CD14-positive monocyte (primary cell): Measurements from ENCODE around the gene LIPN. TPM values are rescaled to one million over a fixed set of nuclear protein-coding genes. Genes with fewer than 3 reads are reported as not detected.

Experiments
- DNase-seq, 3 donors: peaks; one replicate each; pipeline ENCODE4 v3.0.0-alpha.2; 2011 to 2022
- H2AFZ ChIP-seq: 2 replicates; pipeline ENCODE4 v1.6.0; 2012; ENCODE audit warnings: mild to moderate bottlenecking, low read depth, low read length, inconsistent platforms; ENCODE audit not compliant: insufficient read depth, poor library complexity, severe bottlenecking
- H3K27ac ChIP-seq, 2 donors: 1 replicate in 1 of 2; 2 replicates in 1 of 2; pipeline ENCODE4 v1.5.1; 2012 to 2013; ENCODE audit warnings: low read length in 2 of 2, control low read depth in 1 of 2, inconsistent platforms in 1 of 2, low read depth in 1 of 2, mild to moderate bottlenecking in 1 of 2
- H3K27me3 ChIP-seq, 2 donors: one replicate each; pipeline versions ENCODE4 v1.6.0 to v1.6.1; 2011 to 2013; ENCODE audit warnings: low read length in 2 of 2; ENCODE audit not compliant: control insufficient read depth in 2 of 2, insufficient read depth in 2 of 2
- H3K36me3 ChIP-seq, 2 donors: replicated peaks in 1 of 2; 1 replicate in 1 of 2; 2 replicates in 1 of 2; pipeline versions ENCODE4 v1.5.1 to v1.6.1; 2012 to 2013; ENCODE audit warnings: low read length in 2 of 2, control low read depth in 1 of 2, inconsistent platforms in 1 of 2, mild to moderate bottlenecking in 1 of 2; ENCODE audit not compliant: insufficient read depth in 2 of 2, control insufficient read depth in 1 of 2
- H3K4me1 ChIP-seq, 2 donors: 1 replicate in 1 of 2; 2 replicates in 1 of 2; pipeline versions ENCODE4 v1.5.1 to v1.6.1; 2012 to 2013; ENCODE audit warnings: low read length in 2 of 2, control low read depth in 1 of 2, inconsistent platforms in 1 of 2, mild to moderate bottlenecking in 1 of 2, moderate library complexity in 1 of 2; ENCODE audit not compliant: insufficient read depth in 2 of 2, control insufficient read depth in 1 of 2
- H3K4me2 ChIP-seq: replicated peaks from 2 replicates; pipeline ENCODE3; 2012; ENCODE audit warnings: low read length, moderate library complexity, mild to moderate bottlenecking; ENCODE audit not compliant: poor library complexity, severe bottlenecking; ENCODE audit errors: extremely low read depth
- H3K4me3 ChIP-seq, 3 experiments: fragments of 200-600 bp in 1 of 3; sonication (generic) in 1 of 3; replicated peaks in 1 of 3; 1 replicate in 2 of 3; 2 replicates in 1 of 3; pipeline ENCODE4 v1.5.1; 2011 to 2013; ENCODE audit warnings: low read length in 3 of 3, mild to moderate bottlenecking in 3 of 3, control low read depth in 2 of 3, low read depth in 2 of 3, inconsistent platforms in 1 of 3, moderate library complexity in 1 of 3
- H3K79me2 ChIP-seq: 2 replicates; pipeline ENCODE4 v1.6.0; 2012; ENCODE audit warnings: mild to moderate bottlenecking, control low read depth, inconsistent platforms, low read length, moderate library complexity; ENCODE audit not compliant: insufficient read depth
- H3K9ac ChIP-seq: 2 replicates; pipeline ENCODE4 v1.6.0; 2017; ENCODE audit warnings: low read length, mild to moderate bottlenecking; ENCODE audit not compliant: insufficient read depth, poor library complexity, severe bottlenecking
- H3K9me3 ChIP-seq, 2 donors: replicated peaks in 1 of 2; 1 replicate in 1 of 2; 2 replicates in 1 of 2; pipeline versions ENCODE4 v1.5.1 to v1.6.1; 2012 to 2013; ENCODE audit warnings: low read length in 2 of 2, control low read depth in 1 of 2; ENCODE audit not compliant: control insufficient read depth in 1 of 2, insufficient read depth in 1 of 2
- H4K20me1 ChIP-seq: 2 replicates; pipeline ENCODE4 v1.6.0; 2012; ENCODE audit warnings: mild to moderate bottlenecking, low read length, control low read depth, moderate library complexity; ENCODE audit not compliant: insufficient read depth
- H3K27ac Mint-ChIP-seq, 7 donors: one replicate each; pipeline ENCODE4 v1.8.0; 2020; ENCODE audit warnings: mild to moderate bottlenecking in 7 of 7, mixed read lengths in 7 of 7, moderate library complexity in 6 of 7, inconsistent platforms in 2 of 7
- H3K27me3 Mint-ChIP-seq, 3 donors: one replicate each; pipeline ENCODE4 v1.8.0; 2021 to 2022; ENCODE audit warnings: low read depth in 3 of 3, mild to moderate bottlenecking in 3 of 3, mixed read lengths in 3 of 3, moderate library complexity in 3 of 3, inconsistent platforms in 1 of 3
- H3K36me3 Mint-ChIP-seq, 2 donors: one replicate each; pipeline ENCODE4 v1.8.0; 2020; ENCODE audit warnings: mixed read lengths in 2 of 2, inconsistent platforms in 1 of 2, mild to moderate bottlenecking in 1 of 2
- H3K4me1 Mint-ChIP-seq: one replicate; pipeline ENCODE4 v1.8.0; 2020; ENCODE audit warnings: mild to moderate bottlenecking, mixed read lengths
- H3K4me3 Mint-ChIP-seq, 2 donors: one replicate each; pipeline ENCODE4 v1.8.0; 2020; ENCODE audit warnings: mild to moderate bottlenecking in 2 of 2, mixed read lengths in 2 of 2, moderate library complexity in 1 of 2
- H3K9me3 Mint-ChIP-seq, 7 donors: one replicate each; pipeline ENCODE4 v1.8.0; 2020 to 2022; ENCODE audit warnings: mixed read lengths in 7 of 7, mild to moderate bottlenecking in 6 of 7, moderate library complexity in 6 of 7, inconsistent platforms in 2 of 7
- CTCF ChIP-seq: fragments of 200-600 bp; IDR thresholded peaks from one replicate; pipeline ENCODE4 v1.8.0; 2022; ENCODE audit warnings: antibody characterized with exemption, mild to moderate bottlenecking
- whole genome bisulfite sequencing: methylation state at CpG from one replicate; pipeline ENCODE4 v1.1.5; 2013; ENCODE audit warnings: missing lambda C conversion rate; ENCODE audit not compliant: insufficient coverage; 5-methylcytosine and 5-hydroxymethylcytosine counted together
- intact Hi-C, 2 donors: fragments of 100-400 bp; cut with micrococcal nuclease; formaldehyde crosslinking; loops; one replicate each; pipeline versions ENCODE4 v1.15.0 to v1.15.1; 2023
- polyA plus RNA-seq, 3 donors: library from polyadenylated mRNA; depleted of rRNA in 1 of 3; unstranded in 2 of 3; stranded (reverse) in 1 of 3; fragments of 300-500 nt in 2 of 3; fragments of >200 nt in 1 of 3; fragmentation: Illumina TruSeq in 2 of 3; gene quantifications; 1 replicate in 2 of 3; 2 replicates in 1 of 3; pipeline ENCODE4 v1.2.3, GENCODE V29; 2012 to 2021

Gene LIPN
- polyA plus RNA-seq, 3 donors, result 8.9 to 12.9 (median 10.1) TPM

GRCh38 chr10:88762906-88763305 is 3.1 kb downstream of the LIPN start:
- H2AFZ ChIP-seq, result no peak overlapping the region
- H3K9me3 ChIP-seq, result no peaks in the 10 kb centered on the region
- WGBS, result no CpG with 5 or more reads among the region's 1 CpG
- H3K27me3 Mint-ChIP-seq, result peaks cover 0 to 2% (median 0%) of the 10 kb centered on the region in 3 donors
- H3K36me3 Mint-ChIP-seq, result peaks cover 33 to 35% of the 10 kb centered on the region in 2 donors
- no peak for DNase-seq
- H3K36me3 ChIP-seq, result peaks cover 17 to 33% of the 10 kb centered on the region in 2 donors
- no peak overlapping the region for H3K4me3 ChIP-seq
- TF ChIP-seq CTCF, result no peak
- peaks cover 35 to 75% of the 10 kb centered on the region in 2 donors for H3K4me1 ChIP-seq
- H4K20me1 ChIP-seq, result no peaks in the 10 kb centered on the region
- H3K27ac Mint-ChIP-seq, result peak overlapping the region in 1 of 7 donors; percentile 24
- no peaks in the 10 kb centered on the region for H3K27me3 ChIP-seq
- no peak overlapping the region for H3K4me3 Mint-ChIP-seq
- no peak overlapping the region for H3K27ac ChIP-seq
- peaks cover 12% of the 10 kb centered on the region for H3K79me2 ChIP-seq
- H3K9ac ChIP-seq, result no peak overlapping the region
- no peak overlapping the region for H3K4me2 ChIP-seq
- peaks cover 60% of the 10 kb centered on the region for H3K4me1 Mint-ChIP-seq
- peaks cover 0 to 2% (median 0%) of the 10 kb centered on the region in 7 donors for H3K9me3 Mint-ChIP-seq
- intact Hi-C loops, result no loop called here

GRCh38 chr10:88763441-88763840 is 3.6 kb downstream of the LIPN start:
- H2AFZ ChIP-seq, result no peak overlapping the region
- Mint-ChIP-seq H3K27me3 (peaks cover 0 to 2% (median 0%) of the 10 kb centered on the region in 3 donors), H3K4me1 (peaks cover 62% of the 10 kb centered on the region), H3K9me3 (peaks cover 0 to 2% (median 0%) of the 10 kb centered on the region in 7 donors), H3K4me3 (no peak overlapping the region), H3K36me3 (peaks cover 33 to 35% of the 10 kb centered on the region in 2 donors), H3K27ac (peak overlapping the region in 5 of 7 donors; percentile 8 to 85 (median 25))
- peaks cover 35 to 78% of the 10 kb centered on the region in 2 donors for H3K4me1 ChIP-seq
- intact Hi-C loops, result no loop called here
- H3K9me3 ChIP-seq, result no peaks in the 10 kb centered on the region
- peaks cover 12% of the 10 kb centered on the region for H3K79me2 ChIP-seq
- DNase-seq, result no peak
- no peaks in the 10 kb centered on the region for H4K20me1 ChIP-seq
- TF ChIP-seq CTCF, result no peak
- peak overlapping the region in 1 of 2 donors; percentile 2 for H3K27ac ChIP-seq
- no peak overlapping the region for H3K4me3 ChIP-seq
- no peak overlapping the region for H3K9ac ChIP-seq
- peaks cover 17 to 33% of the 10 kb centered on the region in 2 donors for H3K36me3 ChIP-seq
- no peaks in the 10 kb centered on the region for H3K27me3 ChIP-seq
- H3K4me2 ChIP-seq, result no peak overlapping the region
- WGBS, result no CpG with 5 or more reads among the region's 1 CpG
